Bronchial epithelial cell (primary cell): ENCODE measurements around the gene NPTN. TPM values are rescaled to one million over a fixed set of nuclear protein-coding genes. Genes with fewer than 3 reads are reported as not detected.
"Not testable (repeated sequence)": the region's sequence is repeated elsewhere in the genome, so short reads cannot be mapped to it uniquely, and the experiment has no call there.

ENCODE experiments used
- DNase-seq: peaks from one replicate; pipeline ENCODE4 v3.0.0-alpha.2; 2010; ENCODE audit warnings: low read depth
- FAIRE-seq: peaks from 2 replicates; lab custom pipeline; 2011; peaks lifted over from hg19 to GRCh38; lab: Jason Lieb, UNC
- H3K27me3 ChIP-seq: 2 replicates; pipeline ENCODE4 v1.5.1; 2011; ENCODE audit warnings: low read length; ENCODE audit not compliant: control insufficient read depth, insufficient read depth
- H3K36me3 ChIP-seq: 2 replicates; pipeline ENCODE4 v1.5.1; 2011; ENCODE audit warnings: low read length; ENCODE audit not compliant: control insufficient read depth, insufficient read depth
- H3K4me3 ChIP-seq: 2 replicates; pipeline ENCODE4 v1.5.1; 2011; ENCODE audit warnings: mild to moderate bottlenecking, low read depth, low read length, control low read depth
- CTCF ChIP-seq: IDR thresholded peaks from 2 replicates; pipeline ENCODE4 v1.5.1; 2011; ENCODE audit warnings: mild to moderate bottlenecking, moderate library complexity, low read length, control low read depth, inconsistent platforms; ENCODE audit not compliant: insufficient read depth, severe bottlenecking
- total RNA-seq: library from RNA; depleted of rRNA; stranded (reverse); fragments of >200 nt; gene quantifications from 2 replicates; pipeline ENCODE4 v1.2.1, GENCODE V29; 2014

NPTN gene
- total RNA-seq, 1 donor from 2014 or later: 62.1 TPM

- DNase-seq (no peak), FAIRE-seq (no peak)
- H3K4me3 ChIP-seq: no peak overlapping the region
- peaks cover 11% of the 10 kb centered on the region for H3K36me3 ChIP-seq
- no peak for TF ChIP-seq CTCF
- no peaks in the 10 kb centered on the region for H3K27me3 ChIP-seq
Observed at GRCh38 chr15:73578026-73578425, 55.2 kb downstream of the NPTN start.

- not testable (repeated sequence) for H3K27me3 ChIP-seq, DNase-seq, FAIRE-seq, H3K4me3 ChIP-seq
- H3K36me3 ChIP-seq: peaks cover 13% of the 10 kb centered on the region
Observed at GRCh38 chr15:73577593-73577992, 55.6 kb downstream of the NPTN start.

GRCh38 chr15:73575636-73576247, 57.4 kb downstream of the NPTN start:
- peaks cover 8% of the 10 kb centered on the region for H3K36me3 ChIP-seq
- no peak overlapping the region for H3K4me3 ChIP-seq
- DNase-seq (peak; percentile 91), FAIRE-seq (peak; percentile 28)
- H3K27me3 ChIP-seq: no peaks in the 10 kb centered on the region
- no peak for TF ChIP-seq CTCF

- FAIRE-seq (peak; percentile 52), DNase-seq (peak; percentile 45)
- TF ChIP-seq CTCF: no peak
- Histone ChIP-seq H3K4me3 (no peak overlapping the region), H3K27me3 (no peaks in the 10 kb centered on the region), H3K36me3 (peaks cover 25% of the 10 kb centered on the region)
Observed at GRCh38 chr15:73573572-73573971, 59.6 kb downstream of the NPTN start.

- Histone ChIP-seq H3K36me3 (peaks cover 27% of the 10 kb centered on the region), H3K27me3 (no peaks in the 10 kb centered on the region), H3K4me3 (no peak overlapping the region)
- TF ChIP-seq CTCF: no peak
- DNase-seq (no peak), FAIRE-seq (no peak)
Observed at GRCh38 chr15:73573037-73573436, 60.2 kb downstream of the NPTN start.

GRCh38 chr15:73572296-73572695, 60.9 kb downstream of the NPTN start:
- TF ChIP-seq CTCF: no peak
- DNase-seq: no peak
- peaks cover 27% of the 10 kb centered on the region for H3K36me3 ChIP-seq
- no peaks in the 10 kb centered on the region for H3K27me3 ChIP-seq
- H3K4me3 ChIP-seq: no peak overlapping the region
- FAIRE-seq: no peak
